ENCODE measurements around the gene SMDT1.
"Not testable (repeated sequence)": the region's sequence is repeated elsewhere in the genome, so short reads cannot be mapped to it uniquely, and the experiment has no call there.

- not testable (repeated sequence) for TF ChIP-seq GATA2 (CRISPR knock-in tag; IDR thresholded peaks at IDR 0.05); PATZ1 (CRISPR knock-in tag; IDR thresholded peaks at IDR 0.05; ENCODE audit: borderline replicate concordance); MYC (IDR thresholded peaks at IDR 0.05; ENCODE audit: low read depth, low read length); MYC (CRISPR knock-in tag; IDR thresholded peaks at IDR 0.05; ENCODE audit: borderline replicate concordance, low read depth); CTCF (IDR thresholded peaks at IDR 0.05 in 2 of 3, conservative IDR thresholded peaks at IDR 0.05 in 1 of 3; ENCODE audit: insufficient read depth in 2 of 3, low read depth in 1 of 3, low read length in 3 of 3); MYNN (IDR thresholded peaks at IDR 0.05); MYNN (CRISPR knock-in tag; IDR thresholded peaks at IDR 0.05); ZNF395 (CRISPR knock-in tag; IDR thresholded peaks at IDR 0.05)
Observed at GRCh38 chr22:42130639-42131431, 51.3 kb downstream of the SMDT1 start, which contains the start of gene CYP2D6.

All from K562 (cell line).